HG03521 (cell line): ENCODE data around the gene MAGEA6.
"Not testable (repeated sequence)": the region's sequence is repeated elsewhere in the genome, so short reads cannot be mapped to it uniquely, and the experiment has no call there.

ENCODE experiments used
- ATAC-seq: cut with Tn5 transposase; IDR thresholded peaks from one replicate; pipeline ENCODE4 v1.9.1; 2021; ENCODE audit warnings: mild to moderate bottlenecking, moderate library complexity; ENCODE audit not compliant: unreplicated experiment

The MAGEA6 gene

DNA sequence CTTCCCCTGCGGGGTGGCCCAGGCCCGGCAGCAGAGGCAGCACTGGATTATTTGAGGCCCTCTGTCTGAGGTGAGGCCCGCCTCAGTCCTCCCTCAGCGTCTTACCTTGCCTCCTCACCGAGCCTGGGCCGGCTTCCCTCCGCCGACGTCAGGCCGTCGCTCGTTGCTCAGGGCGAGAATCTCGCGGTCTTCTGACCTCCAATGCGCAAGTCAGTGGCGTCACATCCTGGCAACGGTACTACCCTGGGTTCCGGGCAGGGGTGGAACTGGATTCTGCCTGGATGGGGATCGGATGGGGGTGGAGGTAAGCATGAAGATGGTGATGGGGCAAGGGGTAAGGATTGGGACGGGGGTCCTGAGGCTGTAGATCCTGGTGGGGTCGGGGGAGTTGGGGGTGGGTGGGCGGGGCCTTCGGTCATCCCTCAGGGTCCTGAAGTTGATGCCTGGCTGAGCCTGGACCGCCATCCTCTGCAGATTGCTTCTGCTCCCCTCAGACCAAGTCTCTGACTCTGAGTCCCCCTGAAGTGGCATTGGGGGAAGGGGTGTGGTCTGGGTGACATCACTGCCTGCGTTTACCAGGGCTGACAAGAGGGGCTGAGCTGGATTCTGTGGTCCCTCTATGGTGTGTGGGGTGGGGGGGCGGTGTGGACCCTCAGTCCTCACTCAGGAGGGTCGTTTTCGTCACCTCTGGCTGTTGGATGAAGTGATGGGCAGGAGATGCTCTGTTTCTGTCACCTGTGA is at the start of gene MAGEA6:
MAGEA6 (minus strand) TSS at position 141 of the 741 bp plus-strand sequence. CDS start 2,039 bp downstream, outside the sequence.
- not testable (repeated sequence) for ATAC-seq

DNA sequence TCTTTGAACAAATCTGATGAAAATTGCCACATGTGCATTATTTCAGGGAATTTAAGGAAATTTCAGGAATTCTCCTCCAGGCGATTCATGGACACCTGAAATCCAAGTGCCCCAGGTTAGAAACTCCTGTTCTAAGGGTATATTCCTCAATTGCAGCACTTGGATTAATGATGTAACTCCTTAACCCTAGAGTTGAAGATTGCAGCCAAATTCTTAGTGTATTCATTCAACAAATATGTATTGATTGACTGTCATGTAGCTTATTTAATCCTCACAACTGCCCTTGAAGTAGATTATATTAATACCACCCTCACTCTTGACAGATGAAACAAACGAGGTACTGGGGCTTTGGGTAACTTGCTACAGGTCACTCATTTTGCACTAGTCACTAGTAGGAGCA is 49.8 kb upstream of the MAGEA6 start:
- no peak for ATAC-seq

- ATAC-seq: no peak
These were observed 48.9 kb upstream of the MAGEA6 start for GRCh38 chrX:152818356-152818755.

DNA sequence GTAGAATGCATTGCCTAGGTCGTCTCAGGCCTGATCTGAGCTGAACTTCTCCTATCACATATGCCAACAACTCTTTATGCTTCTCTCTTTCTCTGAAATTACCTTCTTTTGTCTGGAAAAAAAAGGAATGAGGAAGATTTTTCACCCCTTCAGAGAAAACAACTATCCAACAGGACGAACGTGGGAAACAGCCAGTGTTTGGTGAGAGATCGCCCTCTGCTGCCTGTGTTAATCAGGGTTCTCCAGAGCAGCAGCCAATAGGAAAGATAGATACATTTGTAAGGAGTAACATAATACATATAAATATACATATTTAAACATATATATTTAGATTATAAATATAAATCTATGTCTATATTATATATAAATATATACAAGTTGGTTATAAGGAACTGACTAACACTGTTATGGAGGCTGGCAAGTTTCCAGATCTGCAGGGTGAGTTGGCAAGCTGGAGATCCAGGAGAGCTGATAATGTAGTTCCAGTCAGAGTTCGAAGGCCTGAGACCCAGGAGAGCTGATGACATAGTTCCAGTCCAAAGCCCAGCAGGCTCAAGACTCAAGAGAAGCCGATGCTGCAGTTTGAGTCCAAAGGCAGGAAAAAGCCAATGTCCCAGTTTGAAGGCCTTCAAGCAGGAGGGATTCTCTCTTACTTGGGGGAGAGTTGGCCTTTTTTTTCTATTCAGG is 47.7 kb upstream of the MAGEA6 start:
- no peak for ATAC-seq

GRCh38 chrX:152814048-152814447 is 44.6 kb upstream of the MAGEA6 start:
- no peak for ATAC-seq

- no peak for ATAC-seq
These were observed 43.7 kb upstream of the MAGEA6 start for GRCh38 chrX:152813206-152813605.

DNA sequence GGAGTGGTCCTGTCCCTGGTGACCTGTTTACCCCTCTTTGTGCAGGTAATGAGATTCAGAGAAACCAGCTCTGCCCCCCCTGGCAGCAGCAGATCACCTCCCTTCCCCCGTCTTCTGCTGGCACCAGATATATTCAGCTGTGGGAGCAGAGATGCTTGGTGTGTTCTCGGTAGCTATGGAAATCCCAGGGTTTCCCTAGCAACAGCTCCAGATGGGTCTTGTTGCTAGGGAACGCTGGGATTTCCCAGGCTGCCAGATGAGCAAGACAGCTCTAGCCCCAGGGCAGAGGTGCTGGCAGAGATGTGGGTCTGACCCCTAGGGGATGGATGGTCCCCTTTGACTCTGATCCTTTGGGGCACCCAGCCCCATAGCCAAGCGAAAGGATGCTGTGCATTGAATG is 40.9 kb upstream of the MAGEA6 start:
- ATAC-seq: no peak

GRCh38 chrX:152806035-152806434 is 36.5 kb upstream of the MAGEA6 start:
- no peak for ATAC-seq

GRCh38 chrX:152798945-152799344 is 29.5 kb upstream of the MAGEA6 start:
- ATAC-seq: no peak

GRCh38 chrX:152787062-152787461 is 17.6 kb upstream of the MAGEA6 start:
- peak; percentile 81 for ATAC-seq

DNA sequence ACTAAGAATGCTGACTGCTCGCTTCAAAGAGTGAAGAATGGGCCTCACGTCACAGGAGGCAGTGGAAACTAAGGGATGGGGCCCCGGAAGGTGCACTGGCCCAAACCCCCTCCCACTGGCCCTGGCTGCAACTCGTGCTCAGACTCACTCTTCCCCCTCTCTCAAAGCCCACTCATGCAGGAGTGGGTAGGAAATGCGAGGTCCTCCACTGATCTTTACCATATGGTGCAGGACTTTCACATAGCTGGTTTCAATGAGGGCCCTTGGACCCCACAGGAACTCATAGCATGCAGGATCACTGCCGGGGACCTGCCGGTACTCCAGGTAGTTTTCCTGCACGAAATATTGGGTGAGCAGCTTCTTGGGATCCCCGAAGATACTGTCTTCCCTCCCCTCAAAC is 2.9 kb downstream of the MAGEA6 start:
- ATAC-seq: not testable (repeated sequence)

DNA sequence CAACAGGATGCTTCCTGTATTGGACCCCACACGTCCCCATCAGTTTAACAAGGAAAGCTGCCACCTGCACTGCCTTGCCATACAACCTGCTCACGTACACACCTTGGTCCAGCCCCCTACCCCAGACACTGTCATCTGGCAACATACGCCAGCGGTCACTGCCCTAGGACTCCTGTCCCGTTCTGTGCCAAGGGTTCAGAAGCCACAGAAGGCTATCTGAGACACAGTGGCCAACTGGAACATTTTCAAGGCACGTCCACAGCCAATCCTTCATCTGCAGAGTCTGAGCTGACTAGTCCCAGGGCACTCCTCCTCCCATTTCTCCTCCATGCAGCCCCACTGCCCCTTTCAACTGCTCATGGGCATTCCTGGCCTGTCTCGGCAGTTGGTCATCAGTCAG is 7.9 kb downstream of the MAGEA6 start:
- ATAC-seq: not testable (repeated sequence)

DNA sequence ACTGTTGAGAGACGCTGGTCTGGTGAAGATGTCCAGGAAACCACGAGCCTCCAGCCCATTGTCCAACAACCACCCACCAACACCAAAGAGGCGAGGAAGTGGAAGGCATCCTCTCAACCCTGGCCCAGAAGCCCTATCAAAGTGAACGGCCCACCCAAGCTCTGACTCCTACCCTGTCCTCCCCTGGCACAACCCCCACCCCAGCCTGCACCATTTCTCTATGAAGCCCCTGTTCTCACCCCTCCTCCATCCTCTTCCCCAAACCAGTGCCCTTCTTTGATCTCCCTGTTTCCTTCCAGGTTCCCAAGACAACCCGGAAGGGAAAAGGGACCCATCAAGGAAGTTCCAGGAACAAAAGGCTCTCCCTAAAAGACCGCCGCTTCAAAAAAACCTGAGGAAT is 9.9 kb downstream of the MAGEA6 start:
- not testable (repeated sequence) for ATAC-seq

DNA sequence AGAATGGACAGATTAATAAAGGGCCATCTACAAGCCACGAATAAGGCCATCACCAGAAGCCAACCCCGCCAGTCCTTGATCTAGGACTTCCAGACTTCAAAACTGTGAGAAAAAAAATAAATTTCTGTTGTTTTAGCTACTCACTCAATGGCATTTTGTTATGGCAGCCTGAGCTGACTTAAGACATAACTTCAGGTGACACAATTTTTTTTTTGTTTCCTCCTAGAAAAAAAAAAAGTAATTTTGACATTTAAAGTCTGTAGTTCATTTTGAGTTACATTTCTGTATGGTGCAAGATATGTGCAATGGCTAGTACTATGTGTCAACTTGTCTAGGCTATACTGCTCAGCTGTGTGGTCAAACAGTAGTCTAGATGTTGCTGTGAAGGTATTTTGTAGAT is 10.6 kb downstream of the MAGEA6 start, which contains the start of gene CSAG3:
CSAG3 (plus strand) TSS at position 301 of the 400 bp plus-strand sequence.
- not testable (repeated sequence) for ATAC-seq

DNA sequence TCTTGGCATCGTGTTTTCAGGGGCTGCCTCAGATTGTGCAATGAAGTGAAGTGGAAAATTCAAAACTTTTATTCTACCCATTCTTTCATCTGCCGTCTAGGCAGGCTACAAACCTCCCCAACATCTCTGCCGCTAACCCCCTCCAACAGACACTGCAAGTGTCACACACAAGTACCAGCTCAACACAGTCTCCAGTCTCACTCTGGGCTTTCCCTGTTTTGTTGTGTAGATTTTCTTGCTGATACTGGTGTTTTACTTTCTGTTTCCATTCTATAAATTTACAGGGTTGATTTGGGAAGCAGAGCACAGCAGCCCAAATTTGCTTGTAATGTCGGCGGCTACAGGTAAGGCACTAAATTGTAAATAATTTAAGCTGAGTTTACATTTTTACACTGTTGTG is 14.6 kb downstream of the MAGEA6 start:
- not testable (repeated sequence) for ATAC-seq

GRCh38 chrX:152753686-152754650 is 15.5 kb downstream of the MAGEA6 start, which contains the start of gene MAGEA2:
MAGEA2 (minus strand) TSS chrX:152753842; CDS start chrX:152751363, 2,479 bp downstream.
- ATAC-seq: not testable (repeated sequence)

- ATAC-seq: no peak
These were observed 30.9 kb downstream of the MAGEA6 start for GRCh38 chrX:152738560-152738959.

DNA sequence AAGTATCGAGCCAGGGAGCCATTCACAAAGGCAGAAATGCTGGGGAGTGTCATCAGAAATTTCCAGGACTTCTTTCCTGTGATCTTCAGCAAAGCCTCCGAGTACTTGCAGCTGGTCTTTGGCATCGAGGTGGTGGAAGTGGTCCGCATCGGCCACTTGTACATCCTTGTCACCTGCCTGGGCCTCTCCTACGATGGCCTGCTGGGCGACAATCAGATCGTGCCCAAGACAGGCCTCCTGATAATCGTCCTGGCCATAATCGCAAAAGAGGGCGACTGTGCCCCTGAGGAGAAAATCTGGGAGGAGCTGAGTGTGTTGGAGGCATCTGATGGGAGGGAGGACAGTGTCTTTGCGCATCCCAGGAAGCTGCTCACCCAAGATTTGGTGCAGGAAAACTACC is 33.0 kb downstream of the MAGEA6 start:
- not testable (repeated sequence) for ATAC-seq

- ATAC-seq: no peak
These were observed 33.5 kb downstream of the MAGEA6 start for GRCh38 chrX:152735860-152736511.

DNA sequence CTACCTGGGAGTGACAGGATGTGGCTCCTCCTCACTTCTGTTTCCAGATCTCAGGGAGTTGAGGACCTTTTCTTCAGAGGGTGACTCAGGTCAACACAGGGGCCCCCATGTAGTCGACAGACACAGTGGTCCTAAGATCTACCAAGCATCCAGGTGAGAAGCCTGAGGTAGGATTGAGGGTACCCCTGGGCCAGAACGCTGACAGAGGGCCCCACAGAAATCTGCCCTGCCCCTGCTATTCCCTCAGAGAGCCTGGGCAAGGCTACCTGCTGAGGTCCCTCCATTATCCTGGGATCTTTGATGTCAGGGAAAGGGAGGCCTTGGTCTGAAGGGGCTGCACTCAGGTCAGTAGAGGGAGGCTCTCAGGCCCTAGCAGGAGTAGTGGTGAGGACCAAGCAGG is 34.4 kb downstream of the MAGEA6 start:
- ATAC-seq: no peak
